Breast epithelium (tissue), 4 donors: ENCODE measurements around the gene BCORL1. TPM values are rescaled to one million over a fixed set of nuclear protein-coding genes. Genes with fewer than 3 reads are reported as not detected.

Experiments
- DNase-seq, 2 donors: peaks; one replicate each; pipeline ENCODE4 v3.0.0-alpha.2; 2019; ENCODE audit warnings: low spot score in 2 of 2
- H3K27ac ChIP-seq, 2 donors: fragments of 200-600 bp; sonication (generic) in 1 of 2; one replicate each; pipeline ENCODE4 v1.5.1; 2016 to 2019; ENCODE audit warnings: mild to moderate bottlenecking in 1 of 2
- H3K27me3 ChIP-seq, 2 donors: fragments of 200-600 bp; sonication (generic) in 1 of 2; one replicate each; pipeline versions ENCODE4 v1.5.1 to v1.6.0; 2017 to 2019; ENCODE audit warnings: control low read depth in 1 of 2, mild to moderate bottlenecking in 1 of 2
- H3K36me3 ChIP-seq: fragments of 200-600 bp; one replicate; pipeline ENCODE4 v1.5.1; 2019
- H3K4me1 ChIP-seq, 2 donors: fragments of 200-600 bp; sonication (generic); one replicate each; pipeline ENCODE4 v1.5.1; 2016 to 2019; ENCODE audit warnings: control low read depth in 1 of 2
- H3K4me3 ChIP-seq, 3 donors: fragments of 200-600 bp; sonication (generic); 1 replicate in 2 of 3; 2 replicates in 1 of 3; pipeline ENCODE4 v1.5.1; 2016 to 2019; ENCODE audit warnings: mild to moderate bottlenecking in 3 of 3, moderate library complexity in 2 of 3
- H3K9me3 ChIP-seq, 2 donors: fragments of 200-600 bp; sonication (generic) in 1 of 2; one replicate each; pipeline ENCODE4 v1.5.1; 2016 to 2019; ENCODE audit warnings: control low read depth in 1 of 2
- POLR2A ChIP-seq: fragments of 450-650 bp; IDR thresholded peaks from one replicate; pipeline ENCODE4 v1.6.1; 2016; ENCODE audit warnings: antibody characterized with exemption, mild to moderate bottlenecking, moderate library complexity
- POLR2AphosphoS5 ChIP-seq, 3 donors: sonication (generic); formaldehyde crosslinking; IDR thresholded peaks; one replicate each; pipeline ENCODE4 v1.6.1; 2017; ENCODE audit warnings: antibody characterized with exemption in 3 of 3
- intact Hi-C: fragments of 100-400 bp; cut with DNase I; formaldehyde crosslinking; loops from one replicate; pipeline ENCODE4 v1.15.1; 2023; ENCODE audit warnings: low total_unique reads
- total RNA-seq, 3 donors: library from RNA; depleted of rRNA; stranded (reverse); fragments of >200 nt; gene quantifications; one replicate each; pipeline ENCODE4 v1.1.0, GENCODE V29; 2016
- TF ChIP-seq, protein P1 (sequence below), 3 donors: fragments of 450-650 bp; IDR thresholded peaks; one replicate each; pipeline ENCODE4 v1.5.1; 2016 to 2017; ENCODE audit warnings: antibody characterized with exemption in 3 of 3, mild to moderate bottlenecking in 3 of 3, moderate library complexity in 3 of 3

BCORL1 gene
- total RNA-seq, 3 donors from 2014 or later, result 4.5 to 5.0 (median 4.9) TPM

GRCh38 chrX:130009658-130010223 is 27.3 kb downstream of the BCORL1 start:
- TF ChIP-seq POLR2AphosphoS5 (IDR thresholded peaks at IDR 0.05), result no peak
- TF ChIP-seq POLR2A, result no peak
- TF ChIP-seq, protein P1, sequence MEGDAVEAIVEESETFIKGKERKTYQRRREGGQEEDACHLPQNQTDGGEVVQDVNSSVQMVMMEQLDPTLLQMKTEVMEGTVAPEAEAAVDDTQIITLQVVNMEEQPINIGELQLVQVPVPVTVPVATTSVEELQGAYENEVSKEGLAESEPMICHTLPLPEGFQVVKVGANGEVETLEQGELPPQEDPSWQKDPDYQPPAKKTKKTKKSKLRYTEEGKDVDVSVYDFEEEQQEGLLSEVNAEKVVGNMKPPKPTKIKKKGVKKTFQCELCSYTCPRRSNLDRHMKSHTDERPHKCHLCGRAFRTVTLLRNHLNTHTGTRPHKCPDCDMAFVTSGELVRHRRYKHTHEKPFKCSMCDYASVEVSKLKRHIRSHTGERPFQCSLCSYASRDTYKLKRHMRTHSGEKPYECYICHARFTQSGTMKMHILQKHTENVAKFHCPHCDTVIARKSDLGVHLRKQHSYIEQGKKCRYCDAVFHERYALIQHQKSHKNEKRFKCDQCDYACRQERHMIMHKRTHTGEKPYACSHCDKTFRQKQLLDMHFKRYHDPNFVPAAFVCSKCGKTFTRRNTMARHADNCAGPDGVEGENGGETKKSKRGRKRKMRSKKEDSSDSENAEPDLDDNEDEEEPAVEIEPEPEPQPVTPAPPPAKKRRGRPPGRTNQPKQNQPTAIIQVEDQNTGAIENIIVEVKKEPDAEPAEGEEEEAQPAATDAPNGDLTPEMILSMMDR (IDR thresholded peaks at IDR 0.05), result no peak
- no peak overlapping the region for H3K4me3 ChIP-seq
- H3K9me3 ChIP-seq, result no peaks in the 10 kb centered on the region
- peaks cover 0 to 3% of the 10 kb centered on the region in 2 donors for H3K27me3 ChIP-seq
- H3K27ac ChIP-seq, result no peak overlapping the region
- intact Hi-C loops, result no loop called here
- no peaks in the 10 kb centered on the region for H3K36me3 ChIP-seq
- H3K4me1 ChIP-seq, result no peaks in the 10 kb centered on the region
- DNase-seq, result no peak

DNA sequence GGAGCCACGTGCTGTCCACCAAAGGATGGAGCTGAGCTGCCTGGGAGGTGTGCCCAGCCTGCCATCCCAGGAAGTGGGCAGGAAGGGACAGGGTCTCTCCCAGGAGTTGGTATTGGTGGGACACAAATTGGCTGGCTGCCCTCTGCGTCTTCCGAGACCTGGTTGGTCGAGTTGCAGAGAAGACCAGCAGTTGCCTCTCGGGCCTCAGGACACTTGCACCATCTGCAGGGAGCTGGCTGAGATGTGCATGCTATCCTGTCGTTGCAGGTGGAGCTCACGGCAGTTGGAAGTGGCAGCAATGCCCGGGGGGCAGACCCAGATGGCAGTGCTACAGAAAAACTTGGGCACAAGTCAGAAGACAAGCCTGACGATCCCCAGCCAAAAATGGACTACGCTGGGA is 30.2 kb downstream of the BCORL1 start:
- no peaks in the 10 kb centered on the region for H3K4me1 ChIP-seq
- no peak overlapping the region for H3K4me3 ChIP-seq
- no peak overlapping the region for H3K27ac ChIP-seq
- peaks cover 0 to 7% of the 10 kb centered on the region in 2 donors for H3K27me3 ChIP-seq
- no peak for DNase-seq
- H3K36me3 ChIP-seq, result no peaks in the 10 kb centered on the region
- TF ChIP-seq POLR2AphosphoS5 (IDR thresholded peaks at IDR 0.05), result no peak
- TF ChIP-seq POLR2A, result no peak
- TF ChIP-seq, protein P1 (IDR thresholded peaks at IDR 0.05), result no peak
- intact Hi-C loops, result no loop called here
- H3K9me3 ChIP-seq, result no peaks in the 10 kb centered on the region

DNA sequence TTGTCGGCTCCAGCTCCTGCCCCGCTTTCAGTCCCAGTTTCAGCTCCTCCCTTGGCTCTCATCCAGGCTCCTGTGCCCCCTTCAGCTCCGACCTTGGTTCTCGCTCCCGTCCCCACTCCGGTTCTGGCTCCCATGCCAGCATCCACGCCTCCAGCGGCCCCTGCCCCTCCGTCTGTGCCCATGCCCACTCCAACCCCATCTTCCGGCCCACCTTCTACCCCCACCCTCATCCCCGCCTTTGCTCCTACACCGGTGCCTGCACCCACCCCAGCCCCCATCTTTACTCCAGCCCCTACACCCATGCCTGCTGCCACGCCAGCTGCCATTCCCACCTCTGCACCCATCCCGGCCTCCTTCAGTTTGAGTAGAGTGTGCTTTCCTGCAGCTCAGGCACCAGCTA is 31.2 kb downstream of the BCORL1 start:
- Histone ChIP-seq H3K9me3 (no peaks in the 10 kb centered on the region), H3K4me3 (no peak overlapping the region), H3K27ac (no peak overlapping the region), H3K36me3 (no peaks in the 10 kb centered on the region), H3K4me1 (no peaks in the 10 kb centered on the region), H3K27me3 (peaks cover 0 to 13% of the 10 kb centered on the region in 2 donors)
- TF ChIP-seq, protein P1 (IDR thresholded peaks at IDR 0.05), result no peak
- TF ChIP-seq POLR2A (no peak), POLR2AphosphoS5 (IDR thresholded peaks at IDR 0.05) (no peak)
- no peak for DNase-seq
- intact Hi-C loops, result no loop called here

GRCh38 chrX:130014356-130014755 is 31.9 kb downstream of the BCORL1 start:
- intact Hi-C loops, result no loop called here
- Histone ChIP-seq H3K27ac (no peak overlapping the region), H3K36me3 (no peaks in the 10 kb centered on the region), H3K4me1 (no peaks in the 10 kb centered on the region), H3K4me3 (no peak overlapping the region), H3K9me3 (no peaks in the 10 kb centered on the region), H3K27me3 (peaks cover 0 to 13% of the 10 kb centered on the region in 2 donors)
- TF ChIP-seq POLR2A (no peak), POLR2AphosphoS5 (IDR thresholded peaks at IDR 0.05) (no peak)
- TF ChIP-seq, protein P1 (IDR thresholded peaks at IDR 0.05), result no peak
- no peak for DNase-seq

DNA sequence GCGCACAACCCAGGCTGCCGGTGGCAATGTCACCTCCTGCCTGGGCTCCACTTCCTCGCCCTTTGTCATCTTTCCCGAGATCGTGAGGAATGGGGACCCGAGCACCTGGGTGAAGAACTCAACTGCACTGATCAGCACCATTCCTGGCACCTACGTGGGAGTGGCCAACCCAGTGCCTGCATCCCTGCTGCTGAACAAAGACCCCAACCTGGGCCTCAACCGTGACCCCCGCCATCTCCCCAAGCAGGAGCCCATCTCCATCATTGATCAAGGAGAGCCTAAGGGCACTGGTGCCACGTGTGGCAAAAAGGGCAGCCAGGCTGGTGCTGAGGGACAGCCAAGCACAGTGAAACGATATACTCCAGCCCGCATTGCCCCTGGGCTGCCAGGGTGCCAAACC is 32.3 kb downstream of the BCORL1 start:
- Histone ChIP-seq H3K9me3 (no peaks in the 10 kb centered on the region), H3K36me3 (no peaks in the 10 kb centered on the region), H3K27ac (no peak overlapping the region), H3K4me3 (no peak overlapping the region), H3K4me1 (no peaks in the 10 kb centered on the region), H3K27me3 (peaks cover 0 to 13% of the 10 kb centered on the region in 2 donors)
- no peak for DNase-seq
- intact Hi-C loops, result no loop called here
- TF ChIP-seq POLR2A, result no peak
- TF ChIP-seq, protein P1 (IDR thresholded peaks at IDR 0.05), result no peak
- TF ChIP-seq POLR2AphosphoS5 (IDR thresholded peaks at IDR 0.05), result no peak
